T-helper 2 cell treated with Interferon-gamma antibody and Interleukin-4, amounts not matched to agents 100 ng/mL and 5 ng/mL, for 36 hours (primary cell): ENCODE data around the gene THSD1. TPM values are rescaled to one million over a fixed set of nuclear protein-coding genes. Genes with fewer than 3 reads are reported as not detected.
"Not testable (repeated sequence)": the region's sequence is repeated elsewhere in the genome, so short reads cannot be mapped to it uniquely, and the experiment has no call there.

ENCODE experiments used
- intact Hi-C: fragments of 100-400 bp; cut with micrococcal nuclease; formaldehyde crosslinking; loops from one replicate; pipeline ENCODE4 v1.15.1; 2023
- total RNA-seq: library from RNA; stranded (reverse); gene quantifications from 2 replicates; pipeline ENCODE4 v1.2.3, GENCODE V29; 2022

THSD1 gene
- total RNA-seq, 1 donor from 2014 or later: 0.36 TPM

DNA sequence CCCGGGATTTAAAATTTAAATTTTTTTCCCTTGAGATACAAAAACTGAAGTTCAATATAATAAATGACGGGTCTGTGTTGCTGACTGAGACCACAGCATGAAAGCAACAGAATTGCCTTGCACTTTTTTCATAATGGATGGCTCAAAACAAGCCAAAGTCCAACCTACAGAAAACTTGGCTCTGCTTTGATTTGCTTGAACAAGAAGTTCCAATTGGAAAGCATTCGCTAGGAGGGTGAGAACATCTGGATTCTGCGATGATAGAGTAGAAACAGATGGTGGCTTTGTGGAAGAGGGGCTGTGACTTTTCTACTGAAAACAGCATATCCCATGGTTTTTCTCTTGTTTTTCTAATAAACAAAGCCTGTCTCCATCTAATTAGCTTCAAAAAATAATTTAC, 46.4 kb downstream of the THSD1 start:
- intact Hi-C loops: no loop called here

GRCh38 chr13:52356327-52356726, 49.6 kb downstream of the THSD1 start:
- intact Hi-C loops: no loop called here

- intact Hi-C loops: no loop called here
Measured at GRCh38 chr13:52353193-52353592, 52.8 kb downstream of the THSD1 start.

- intact Hi-C loops: no loop called here
Measured at GRCh38 chr13:52348983-52349780, 56.8 kb downstream of the THSD1 start.

- intact Hi-C loops: no loop called here
Measured at GRCh38 chr13:52348071-52348470, 57.9 kb downstream of the THSD1 start.

DNA sequence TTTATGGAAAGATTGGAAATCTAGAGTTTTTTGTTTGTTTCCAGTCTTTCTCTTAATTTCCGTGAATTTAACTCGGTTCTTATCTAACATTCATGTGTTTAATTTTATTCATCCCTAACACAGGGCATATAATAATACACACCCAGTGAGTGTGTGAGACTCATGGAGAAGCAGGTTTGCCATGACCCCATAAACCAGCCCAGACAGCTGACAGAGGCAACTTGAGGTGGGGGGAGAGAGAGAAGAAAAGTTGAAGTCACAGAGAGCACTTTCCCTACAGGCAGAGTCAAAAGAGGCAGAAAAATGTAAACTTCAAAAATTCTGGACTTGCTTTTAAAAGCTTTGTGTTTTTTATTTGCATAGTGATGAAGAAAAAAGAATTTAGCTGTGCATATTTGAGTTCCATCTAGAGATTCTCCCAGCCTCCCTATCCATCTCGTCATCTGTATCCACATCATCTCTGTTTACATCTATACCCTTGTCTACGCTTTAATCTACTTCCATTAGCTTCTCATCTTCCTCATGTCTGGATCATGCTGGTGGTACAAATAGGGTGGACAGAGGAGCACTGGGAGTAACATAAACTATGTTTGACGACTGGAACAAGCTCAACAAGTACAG, 60.2 kb downstream of the THSD1 start:
- intact Hi-C loops: no loop called here

DNA sequence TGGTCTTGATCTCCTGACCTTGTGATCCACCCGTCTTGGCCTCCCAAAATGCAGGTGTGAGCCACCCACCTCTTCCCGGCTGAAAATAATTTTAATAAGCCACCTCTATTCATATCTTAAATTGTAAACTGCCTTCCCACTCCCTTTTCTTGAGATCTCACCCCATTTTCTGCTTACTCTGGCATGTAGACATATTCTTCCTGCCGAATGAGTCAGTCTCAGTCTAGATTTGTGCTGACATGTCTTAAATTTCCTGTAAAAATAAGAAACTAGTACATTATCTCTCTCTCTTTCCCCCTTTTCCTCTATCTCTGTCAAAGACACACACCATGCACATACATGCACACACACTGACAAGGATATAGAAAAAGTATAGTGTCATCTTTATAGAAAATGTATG, 60.9 kb downstream of the THSD1 start:
- intact Hi-C loops: no loop called here

GRCh38 chr13:52344108-52344507, 61.9 kb downstream of the THSD1 start:
- intact Hi-C loops: no loop called here

- intact Hi-C loops: not testable (repeated sequence)
Measured at GRCh38 chr13:52342203-52342602, 63.8 kb downstream of the THSD1 start.

GRCh38 chr13:52337828-52338455, 68.0 kb downstream of the THSD1 start:
- intact Hi-C loops: not testable (repeated sequence)

DNA sequence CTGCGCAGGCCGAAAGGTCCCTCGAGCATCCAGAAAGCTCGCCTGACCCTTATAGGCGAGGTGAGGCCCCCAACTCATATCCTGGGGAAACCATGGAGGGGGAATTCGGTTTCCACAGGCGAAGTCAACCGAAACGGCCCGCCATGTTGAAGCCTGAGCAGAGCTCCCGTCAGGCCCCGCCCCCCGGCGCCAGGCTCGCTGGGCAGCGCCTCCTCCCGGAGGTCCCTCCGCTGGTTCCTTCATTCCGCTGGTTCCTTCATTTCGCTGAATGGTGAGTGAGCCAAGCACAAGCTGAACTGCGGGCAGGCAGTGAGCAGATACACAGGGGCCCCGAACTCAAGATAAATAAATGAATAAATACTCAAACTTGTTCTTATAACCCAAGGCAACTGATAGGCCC, 71.9 kb downstream of the THSD1 start:
- intact Hi-C loops: not testable (repeated sequence)

GRCh38 chr13:52331844-52332243, 74.1 kb downstream of the THSD1 start:
- intact Hi-C loops: not testable (repeated sequence)

Other genes with a start within 250 kb of the THSD1 start
- 5.2 and 7.6 TPM in 2 replicates for gene NEK3, start 246.6 kb downstream of the THSD1 start, total RNA-seq
- gene VPS36, start 44.5 kb upstream of the THSD1 start, total RNA-seq: 55.2 and 57.3 TPM in 2 replicates
- 70.4 and 70.8 TPM in 2 replicates for gene CKAP2, start 49.3 kb upstream of the THSD1 start, total RNA-seq
- 10.8 and 11.7 TPM in 2 replicates for gene HNRNPA1L2, start 236.3 kb upstream of the THSD1 start, total RNA-seq
- gene SUGT1, start 246.7 kb upstream of the THSD1 start, total RNA-seq: 50.3 and 53.3 TPM in 2 replicates